Stomach (tissue), 9 donors: ENCODE results near the gene GLDN. TPM values are rescaled to one million over a fixed set of nuclear protein-coding genes. Genes with fewer than 3 reads are reported as not detected.

Experiments used
- DNase-seq, 2 donors: peaks; one replicate each; pipeline versions ENCODE4 v3.0.0 to v3.0.0-alpha.2; 2013 to 2019
- H3K27ac ChIP-seq, 5 donors: fragments of 200-600 bp in 4 of 5; sonication (generic) in 4 of 5; one replicate each; pipeline ENCODE4 v1.5.1; 2013 to 2019; ENCODE audit warnings: mild to moderate bottlenecking in 1 of 5, moderate library complexity in 1 of 5
- H3K27me3 ChIP-seq, 3 donors: fragments of 200-600 bp; sonication (generic); one replicate each; pipeline ENCODE4 v1.5.1; 2017 to 2019; ENCODE audit warnings: mixed run types in 1 of 3
- H3K36me3 ChIP-seq, 4 donors: fragments of 200-600 bp; sonication (generic); 1 replicate in 3 of 4; 2 replicates in 1 of 4; pipeline ENCODE4 v1.5.1; 2016 to 2019
- H3K4me1 ChIP-seq, 4 donors: fragments of 200-600 bp; sonication (generic); one replicate each; pipeline ENCODE4 v1.5.1; 2016 to 2019
- H3K4me3 ChIP-seq, 4 donors: fragments of 200-600 bp; sonication (generic) in 3 of 4; one replicate each; pipeline ENCODE4 v1.5.1; 2016 to 2019; ENCODE audit warnings: mild to moderate bottlenecking in 1 of 4
- H3K9me3 ChIP-seq, 4 donors: fragments of 200-600 bp; sonication (generic); one replicate each; pipeline ENCODE4 v1.5.1; 2016 to 2019
- EP300 ChIP-seq: sonication (generic); formaldehyde crosslinking; IDR thresholded peaks from one replicate; pipeline ENCODE4 v1.6.1; 2017; ENCODE audit warnings: antibody characterized with exemption
- POLR2A ChIP-seq, 4 donors: fragments of 450-650 bp; IDR thresholded peaks; one replicate each; pipeline ENCODE4 v1.6.1; 2016; ENCODE audit warnings: antibody characterized with exemption in 4 of 4, control low read depth in 2 of 4, mild to moderate bottlenecking in 1 of 4, moderate library complexity in 1 of 4
- POLR2AphosphoS5 ChIP-seq, 3 donors: sonication (generic); formaldehyde crosslinking; IDR thresholded peaks; one replicate each; pipeline ENCODE4 v1.6.1; 2016; ENCODE audit warnings: antibody characterized with exemption in 3 of 3
- WGBS, 5 donors: extraction: QIAGEN DNeasy Blood & Tissue Kit in 3 of 5; methylation state at CpG; one replicate each; pipeline versions ENCODE4 v1.1.5 to v1.1.7; 2013 to 2018; 5-methylcytosine and 5-hydroxymethylcytosine counted together
- intact Hi-C: fragments of 100-400 bp; cut with DNase I; formaldehyde crosslinking; loops from one replicate; pipeline ENCODE4 v1.15.1; 2023; ENCODE audit warnings: low total_unique reads
- polyA plus RNA-seq, 3 donors: library from polyadenylated mRNA; stranded (reverse); fragments of 200-250 nt; gene quantifications; one replicate each; pipeline ENCODE4 v1.2.3, GENCODE V29; 2013
- total RNA-seq, 5 donors: library from RNA; depleted of rRNA; stranded (reverse); fragments of >200 nt; gene quantifications; one replicate each; pipeline versions ENCODE4 v1.1.0 to v1.2.3, GENCODE V29; 2014 to 2016
- TF ChIP-seq, protein P1 (sequence below), 7 experiments: fragments of 450-650 bp in 4 of 7; fragments of 200-600 bp in 3 of 7; sonication (generic) in 3 of 7; IDR thresholded peaks; one replicate each; pipeline ENCODE4 v1.5.1; 2016 to 2019; ENCODE audit warnings: antibody characterized with exemption in 7 of 7, control low read depth in 2 of 7, mild to moderate bottlenecking in 1 of 7
- donor health status: healthy with polysubstance abuse.
- donor health status: Bipolar disorder and iron deficiency.
- donor health status: healthy.

Gene GLDN
- total and polyA plus RNA-seq, 8 donors, result 0.23 to 8.7 (median 1.7) TPM; not detected in 1

DNA sequence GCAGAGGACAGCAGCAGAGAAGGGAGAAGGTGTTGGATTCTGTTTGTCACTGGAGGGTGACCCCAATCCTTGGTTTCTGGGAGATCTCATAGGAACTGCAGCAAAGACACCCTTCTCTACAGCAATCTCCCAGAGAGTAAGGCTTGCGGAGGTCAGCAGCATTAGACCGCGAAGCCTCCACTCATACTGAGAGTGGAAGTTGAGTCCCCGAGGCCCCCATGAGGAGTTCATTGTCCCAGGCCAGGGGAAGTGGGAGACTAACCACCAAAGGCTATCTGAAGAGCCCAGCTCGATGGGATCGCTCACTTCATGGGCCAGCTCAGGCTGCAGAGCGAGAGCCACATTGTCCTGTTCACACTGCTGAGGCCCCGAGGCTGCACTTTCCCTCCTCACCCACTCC is 44.6 kb downstream of the GLDN start:
- no peak for DNase-seq
- Histone ChIP-seq H3K27ac (no peak overlapping the region), H3K27me3 (peaks cover 0 to 15% (median 0%) of the 10 kb centered on the region in 3 donors), H3K36me3 (no peaks in the 10 kb centered on the region), H3K4me3 (no peak overlapping the region), H3K9me3 (no peaks in the 10 kb centered on the region), H3K4me1 (peaks cover 0 to 2% (median 1%) of the 10 kb centered on the region in 4 donors)
- TF ChIP-seq POLR2AphosphoS5 (IDR thresholded peaks at IDR 0.05), result no peak
- no peak for TF ChIP-seq EP300
- TF ChIP-seq POLR2A (IDR thresholded peaks at IDR 0.05), result no peak
- TF ChIP-seq, protein P1, sequence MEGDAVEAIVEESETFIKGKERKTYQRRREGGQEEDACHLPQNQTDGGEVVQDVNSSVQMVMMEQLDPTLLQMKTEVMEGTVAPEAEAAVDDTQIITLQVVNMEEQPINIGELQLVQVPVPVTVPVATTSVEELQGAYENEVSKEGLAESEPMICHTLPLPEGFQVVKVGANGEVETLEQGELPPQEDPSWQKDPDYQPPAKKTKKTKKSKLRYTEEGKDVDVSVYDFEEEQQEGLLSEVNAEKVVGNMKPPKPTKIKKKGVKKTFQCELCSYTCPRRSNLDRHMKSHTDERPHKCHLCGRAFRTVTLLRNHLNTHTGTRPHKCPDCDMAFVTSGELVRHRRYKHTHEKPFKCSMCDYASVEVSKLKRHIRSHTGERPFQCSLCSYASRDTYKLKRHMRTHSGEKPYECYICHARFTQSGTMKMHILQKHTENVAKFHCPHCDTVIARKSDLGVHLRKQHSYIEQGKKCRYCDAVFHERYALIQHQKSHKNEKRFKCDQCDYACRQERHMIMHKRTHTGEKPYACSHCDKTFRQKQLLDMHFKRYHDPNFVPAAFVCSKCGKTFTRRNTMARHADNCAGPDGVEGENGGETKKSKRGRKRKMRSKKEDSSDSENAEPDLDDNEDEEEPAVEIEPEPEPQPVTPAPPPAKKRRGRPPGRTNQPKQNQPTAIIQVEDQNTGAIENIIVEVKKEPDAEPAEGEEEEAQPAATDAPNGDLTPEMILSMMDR (IDR thresholded peaks at IDR 0.05), result no peak
- intact Hi-C loops, result loop anchor here (10.0 kb wide), 2 partner anchors 171 to 221 kb away; no protein-coding TSS in a partner anchor
- WGBS, 5 donors, result 79 to 95% (median 82%) methylated on average over 8 of the region's 8 CpGs

DNA sequence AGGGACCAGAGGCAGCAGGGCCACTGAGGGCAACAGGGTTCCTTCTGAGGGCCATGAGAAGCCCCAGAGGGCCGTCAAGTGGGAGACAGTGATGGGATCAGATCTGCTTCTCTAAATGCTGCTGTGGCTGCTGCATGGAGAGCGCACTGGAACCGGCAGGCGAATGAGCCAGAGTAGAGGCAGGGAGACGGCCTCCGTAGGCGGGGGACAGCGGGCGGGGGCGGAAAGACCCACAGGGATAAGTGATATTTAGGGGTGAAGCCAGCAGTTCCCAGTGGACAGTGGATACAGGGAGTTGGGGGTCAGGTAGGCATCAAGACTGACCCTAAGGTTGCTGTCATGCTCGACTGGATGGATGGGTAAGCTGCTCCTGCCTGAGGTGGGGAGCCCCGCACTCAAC is 45.0 kb downstream of the GLDN start:
- TF ChIP-seq POLR2A (IDR thresholded peaks at IDR 0.05) (no peak), POLR2AphosphoS5 (IDR thresholded peaks at IDR 0.05) (no peak), EP300 (no peak)
- TF ChIP-seq, protein P1 (IDR thresholded peaks at IDR 0.05), result no peak
- H3K9me3 ChIP-seq, result no peaks in the 10 kb centered on the region
- no peaks in the 10 kb centered on the region for H3K4me1 ChIP-seq
- H3K36me3 ChIP-seq, result no peaks in the 10 kb centered on the region
- DNase-seq, result no peak
- intact Hi-C loops, result loop anchor here (10.0 kb wide), 2 partner anchors 172 to 222 kb away; no protein-coding TSS in a partner anchor
- WGBS, 5 donors, result 82 to 93% (median 89%) methylated on average over 12 of the region's 12 CpGs
- no peak overlapping the region for H3K4me3 ChIP-seq
- H3K27me3 ChIP-seq, result peaks cover 0 to 15% (median 0%) of the 10 kb centered on the region in 3 donors
- no peak overlapping the region for H3K27ac ChIP-seq

DNA sequence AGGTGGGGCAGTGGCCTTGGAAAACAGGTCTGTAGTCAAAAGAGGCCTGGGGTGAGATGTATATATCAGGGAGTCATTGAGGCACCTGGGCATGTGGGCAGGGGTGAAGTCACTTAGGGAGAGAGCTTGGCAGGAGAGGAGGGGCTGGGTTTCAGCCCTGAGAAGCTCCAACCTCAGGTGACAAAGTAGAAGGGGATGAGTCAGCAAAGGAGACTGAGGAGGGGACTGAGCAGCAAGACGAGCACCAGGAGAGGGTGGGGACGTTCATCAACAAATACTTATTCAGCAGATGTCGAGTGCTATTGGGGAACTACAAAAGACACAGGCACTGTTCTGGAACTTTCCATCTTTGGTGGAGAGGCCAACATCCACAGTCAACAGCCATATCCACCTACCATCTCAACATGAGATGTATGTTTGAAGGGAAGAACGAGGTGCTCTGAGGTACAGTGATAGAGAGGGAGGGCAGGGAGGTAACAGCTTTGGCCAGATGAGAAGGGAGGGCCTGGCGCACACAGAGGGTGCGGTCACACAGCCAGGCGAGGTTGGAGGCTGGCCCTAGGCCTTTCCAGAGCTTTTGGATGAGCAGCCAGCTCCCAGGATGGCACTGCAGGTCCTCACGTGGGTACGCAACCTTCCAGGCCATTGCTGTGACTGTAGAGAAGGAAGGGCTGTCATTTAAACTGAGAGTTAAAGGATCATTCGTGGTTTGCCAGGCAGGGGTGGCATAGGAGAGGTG is 45.7 kb downstream of the GLDN start:
- no peak overlapping the region for H3K4me3 ChIP-seq
- H3K36me3 ChIP-seq, result no peaks in the 10 kb centered on the region
- no peaks in the 10 kb centered on the region for H3K9me3 ChIP-seq
- H3K27ac ChIP-seq, result no peak overlapping the region
- no peaks in the 10 kb centered on the region for H3K4me1 ChIP-seq
- 71 to 85% (median 77%) methylated on average over 9 to 10 of the region's 10 CpGs for WGBS, 5 donors
- intact Hi-C loops, result loop anchor here (10.0 kb wide), 2 partner anchors 172 to 222 kb away; no protein-coding TSS in a partner anchor
- peaks cover 0 to 15% (median 0%) of the 10 kb centered on the region in 3 donors for H3K27me3 ChIP-seq
- TF ChIP-seq EP300 (no peak), POLR2A (IDR thresholded peaks at IDR 0.05) (no peak), POLR2AphosphoS5 (IDR thresholded peaks at IDR 0.05) (no peak)
- TF ChIP-seq, protein P1 (IDR thresholded peaks at IDR 0.05), result no peak
- DNase-seq, result no peak

DNA sequence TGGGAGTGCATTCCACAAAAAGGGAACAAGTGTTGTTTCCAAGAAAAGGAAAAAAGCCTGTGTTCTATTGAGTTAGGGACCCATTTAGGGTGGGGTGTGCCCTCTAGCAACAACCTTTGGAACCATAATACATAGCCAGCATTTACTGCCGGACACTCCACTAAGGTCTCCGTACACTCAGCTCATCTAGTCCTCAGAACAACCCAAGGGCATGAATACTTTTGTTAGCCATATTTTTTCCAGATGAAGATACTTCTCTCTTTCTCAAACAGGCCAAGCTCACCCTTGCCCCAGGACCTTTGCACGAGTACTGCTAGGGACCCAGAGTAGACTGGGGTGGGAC is 46.2 kb downstream of the GLDN start:
- intact Hi-C loops, result loop anchor here (10.0 kb wide), 2 partner anchors 173 to 223 kb away; no protein-coding TSS in a partner anchor

More for the DNA sequence above, 46.2 kb downstream of the GLDN start:
- Histone ChIP-seq H3K36me3 (no peaks in the 10 kb centered on the region), H3K27me3 (peaks cover 0 to 15% (median 0%) of the 10 kb centered on the region in 3 donors), H3K27ac (no peak overlapping the region), H3K4me3 (no peak overlapping the region), H3K4me1 (no peaks in the 10 kb centered on the region), H3K9me3 (no peaks in the 10 kb centered on the region)
- TF ChIP-seq EP300 (no peak), POLR2A (IDR thresholded peaks at IDR 0.05) (no peak), POLR2AphosphoS5 (IDR thresholded peaks at IDR 0.05) (no peak)
- TF ChIP-seq, protein P1 (IDR thresholded peaks at IDR 0.05), result no peak
- 86 to 100% (median 94%) methylated on average over 3 of the region's 3 CpGs for WGBS, 5 donors
- no peak for DNase-seq
